Adipocyte (in vitro differentiated cells): ENCODE measurements around the gene FAM72D.
"Not testable (repeated sequence)": the region's sequence is repeated elsewhere in the genome, so short reads cannot be mapped to it uniquely, and the experiment has no call there.

Experiments used
- DNase-seq: peaks from one replicate; pipeline ENCODE4 v3.0.0-alpha.2; 2015; ENCODE audit warnings: low read depth
- H3K27me3 ChIP-seq: replicated peaks from 2 replicates; pipeline ENCODE4 v1.7.0; 2013; ENCODE audit warnings: mild to moderate bottlenecking, low read length, moderate library complexity; ENCODE audit not compliant: control insufficient read depth, insufficient read depth
- H3K36me3 ChIP-seq: 2 replicates; pipeline ENCODE4 v1.7.0; 2013; ENCODE audit warnings: low read length, mild to moderate bottlenecking, moderate library complexity; ENCODE audit not compliant: control insufficient read depth, insufficient read depth, severe bottlenecking
- H3K4me1 ChIP-seq: 2 replicates; pipeline ENCODE4 v1.7.0; 2013; ENCODE audit warnings: mild to moderate bottlenecking, low read length, moderate library complexity; ENCODE audit not compliant: control insufficient read depth, insufficient read depth
- H3K4me3 ChIP-seq: 2 replicates; pipeline ENCODE4 v1.7.0; 2013; ENCODE audit warnings: mild to moderate bottlenecking, low read length, moderate library complexity
- H3K9ac ChIP-seq: 2 replicates; pipeline ENCODE4 v1.7.0; 2013; ENCODE audit warnings: mild to moderate bottlenecking, low read length, moderate library complexity
- H3K9me3 ChIP-seq: 2 replicates; pipeline ENCODE4 v1.7.0; 2013; ENCODE audit warnings: mild to moderate bottlenecking, low read length, moderate library complexity; ENCODE audit not compliant: control insufficient read depth

Gene FAM72D

DNA sequence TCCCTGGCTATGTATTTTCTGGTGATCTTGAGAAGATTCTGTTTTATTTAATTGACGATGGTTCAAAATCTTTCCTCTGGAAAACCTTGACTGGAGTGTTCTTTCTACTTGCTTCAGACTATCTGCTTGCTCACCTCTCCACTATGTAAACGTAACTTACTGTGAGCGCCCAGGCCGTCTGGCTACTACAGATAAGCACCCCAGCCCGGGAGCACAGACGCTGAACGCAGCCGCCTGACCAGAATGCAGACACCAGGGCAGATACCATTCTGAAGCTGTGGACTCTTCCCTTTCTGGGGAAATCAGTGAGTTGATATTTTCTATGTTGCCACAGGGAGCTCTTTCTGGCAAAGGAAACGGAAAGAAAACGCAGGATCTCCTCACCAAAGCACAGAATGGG, 29.3 kb upstream of the FAM72D start:
- not testable (repeated sequence) for H3K4me1 ChIP-seq

DNA sequence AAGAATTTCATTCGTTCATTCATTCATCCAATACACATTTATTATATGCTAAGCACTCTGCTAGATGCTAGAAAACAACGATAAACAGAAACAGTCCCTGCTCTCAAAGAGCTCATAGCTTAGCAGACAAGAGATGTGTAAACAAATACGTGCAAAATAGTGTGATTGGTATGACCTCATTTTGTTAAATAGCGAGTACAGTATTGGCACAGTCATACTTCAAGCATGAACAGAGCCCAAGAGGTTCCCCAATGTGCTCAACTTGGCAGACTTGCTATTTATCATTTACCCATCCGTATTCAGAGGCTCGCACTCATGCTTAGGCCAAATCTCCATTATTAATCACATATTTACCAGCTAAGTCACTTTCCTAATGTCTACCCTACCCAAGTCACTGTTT, 24.2 kb upstream of the FAM72D start:
- not testable (repeated sequence) for H3K27me3 ChIP-seq, H3K36me3 ChIP-seq, H3K4me1 ChIP-seq, H3K9me3 ChIP-seq, H3K9ac ChIP-seq, DNase-seq, H3K4me3 ChIP-seq

More for the DNA sequence above, 29.3 kb upstream of the FAM72D start:
- H3K9me3 ChIP-seq, DNase-seq, H3K9ac ChIP-seq, H3K4me3 ChIP-seq, H3K27me3 ChIP-seq, H3K36me3 ChIP-seq: not testable (repeated sequence)

- DNase-seq, H3K4me1 ChIP-seq, H3K9ac ChIP-seq, H3K4me3 ChIP-seq, H3K27me3 ChIP-seq, H3K36me3 ChIP-seq, H3K9me3 ChIP-seq: not testable (repeated sequence)
Observed at GRCh38 chr1:145074021-145074559, 21.7 kb upstream of the FAM72D start.

- H3K27me3 ChIP-seq, H3K9ac ChIP-seq, H3K9me3 ChIP-seq, H3K4me3 ChIP-seq, DNase-seq, H3K4me1 ChIP-seq, H3K36me3 ChIP-seq: not testable (repeated sequence)
Observed at GRCh38 chr1:145076877-145077276, 18.9 kb upstream of the FAM72D start.

GRCh38 chr1:145077872-145078786, 17.6 kb upstream of the FAM72D start:
- DNase-seq, H3K36me3 ChIP-seq, H3K27me3 ChIP-seq, H3K9me3 ChIP-seq, H3K9ac ChIP-seq, H3K4me3 ChIP-seq, H3K4me1 ChIP-seq: not testable (repeated sequence)

DNA sequence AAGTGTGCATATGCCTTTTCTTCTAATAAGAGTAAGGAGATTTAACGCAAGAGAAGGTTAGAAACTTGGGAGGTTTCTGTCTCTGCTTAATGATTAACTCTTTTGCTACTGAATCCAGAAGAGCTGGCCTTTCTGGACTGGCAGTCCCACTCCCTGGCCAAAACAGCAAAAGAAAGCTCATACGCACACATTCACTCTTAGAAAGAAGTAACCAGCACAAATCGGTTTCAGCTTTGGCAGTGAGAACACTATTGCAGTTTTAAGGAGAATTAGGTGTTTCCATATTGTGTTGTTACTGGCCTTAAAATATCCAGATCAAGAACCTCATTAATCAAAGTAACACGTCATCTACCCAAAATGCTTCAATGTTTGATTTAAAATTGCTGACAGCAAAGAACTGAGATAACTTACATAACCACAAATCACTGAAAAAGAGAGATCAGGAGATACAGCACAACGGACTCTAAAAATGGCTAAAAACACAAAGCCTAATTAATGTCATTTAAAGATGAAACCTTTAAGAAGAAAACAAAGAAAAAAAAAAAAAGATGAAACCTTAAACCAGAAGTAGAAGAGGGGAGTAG, 16.9 kb upstream of the FAM72D start:
- H3K4me1 ChIP-seq, H3K9ac ChIP-seq, H3K9me3 ChIP-seq, H3K4me3 ChIP-seq, H3K27me3 ChIP-seq, H3K36me3 ChIP-seq, DNase-seq: not testable (repeated sequence)

DNA sequence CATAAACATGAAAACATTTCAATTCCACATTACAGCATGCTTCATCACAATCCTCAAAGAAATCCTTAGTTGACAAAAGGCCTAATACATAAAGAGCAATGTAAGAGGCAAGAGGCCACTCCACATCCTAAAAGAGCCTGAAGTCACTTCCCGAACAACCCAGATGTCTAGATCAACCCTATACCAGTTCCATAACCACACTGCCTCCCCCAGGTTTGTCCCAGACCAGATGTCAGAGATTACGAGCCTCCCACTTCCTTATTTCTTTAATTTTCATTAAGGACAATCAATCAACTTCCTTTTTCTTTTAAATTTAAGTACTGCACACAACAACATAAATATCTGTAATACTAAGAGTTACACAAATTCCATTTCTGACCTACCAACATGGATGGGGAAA, 16.0 kb upstream of the FAM72D start:
- H3K36me3 ChIP-seq, H3K27me3 ChIP-seq, DNase-seq: not testable (repeated sequence)

GRCh38 chr1:145080193-145080592, 15.6 kb upstream of the FAM72D start:
- H3K9ac ChIP-seq, H3K4me1 ChIP-seq, DNase-seq, H3K27me3 ChIP-seq, H3K4me3 ChIP-seq, H3K36me3 ChIP-seq, H3K9me3 ChIP-seq: not testable (repeated sequence)

More for the DNA sequence above, 16.0 kb upstream of the FAM72D start:
- not testable (repeated sequence) for H3K9ac ChIP-seq, H3K4me3 ChIP-seq, H3K4me1 ChIP-seq, H3K9me3 ChIP-seq

DNA sequence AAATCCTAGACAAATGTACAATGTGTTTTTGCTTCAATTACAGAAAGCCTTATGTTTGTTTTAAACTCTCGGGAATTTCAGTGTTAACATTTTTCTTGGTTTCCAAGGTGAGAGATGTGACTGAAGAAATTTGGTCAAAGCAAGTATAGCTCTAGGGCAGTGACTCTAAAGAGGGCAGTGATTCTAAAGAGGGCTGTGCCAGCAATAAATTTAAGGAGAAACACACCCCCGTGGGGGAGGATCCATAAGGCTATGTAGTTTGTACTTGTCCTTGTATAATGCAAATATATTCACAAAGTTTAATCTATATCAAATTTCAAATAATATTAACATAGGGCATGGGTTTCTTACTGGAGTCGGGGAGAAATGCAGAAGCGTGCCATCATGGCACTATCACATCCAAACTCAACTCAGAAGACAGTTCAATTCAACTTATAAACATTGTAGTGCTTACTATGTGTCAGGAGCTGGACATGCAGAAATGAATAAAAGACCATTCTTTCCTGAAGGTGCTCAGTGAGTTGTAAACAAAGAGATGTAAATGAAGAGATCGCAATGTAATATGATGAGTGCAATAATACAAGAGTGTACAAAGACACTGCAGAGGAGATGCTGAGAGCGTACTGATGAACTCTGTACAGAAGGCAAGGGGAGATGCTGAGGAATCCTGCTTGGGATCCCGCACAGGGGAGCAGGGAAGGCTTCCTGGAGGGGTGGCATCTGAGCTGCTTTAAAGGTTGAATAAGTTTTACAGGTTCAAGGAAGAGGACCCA, 13.1 kb upstream of the FAM72D start:
- H3K9me3 ChIP-seq, H3K4me3 ChIP-seq, DNase-seq, H3K27me3 ChIP-seq, H3K4me1 ChIP-seq, H3K9ac ChIP-seq, H3K36me3 ChIP-seq: not testable (repeated sequence)

DNA sequence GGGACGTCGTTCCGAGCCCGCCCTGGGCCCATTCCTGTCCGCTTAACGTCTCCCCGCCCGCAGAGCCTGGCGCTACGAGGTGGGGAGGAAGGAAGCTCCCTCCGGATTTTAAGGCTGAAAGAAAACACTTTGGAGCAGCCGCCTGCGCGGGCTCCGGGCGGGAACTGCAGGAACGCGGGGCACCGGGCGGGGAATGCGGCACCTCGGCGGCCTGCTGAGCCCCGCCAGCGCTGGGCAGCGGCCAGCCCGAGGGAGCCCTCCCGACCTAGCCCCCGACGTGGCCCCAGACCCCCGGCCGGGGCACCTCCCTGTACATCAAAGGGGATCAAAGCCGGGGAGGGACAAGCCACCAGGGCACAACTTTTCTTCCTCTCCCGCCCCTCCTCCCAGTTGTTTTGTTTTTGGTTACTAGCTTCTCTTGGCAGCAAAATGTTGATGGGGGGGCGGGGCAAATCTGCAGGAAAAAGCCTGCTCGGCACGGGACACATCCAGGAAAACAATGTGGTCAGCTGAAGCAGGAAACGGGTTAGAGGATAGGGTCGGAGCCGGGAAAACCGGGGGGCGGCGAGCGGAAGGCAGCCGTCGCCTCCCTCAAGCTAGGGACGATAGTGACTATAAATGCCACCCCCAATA, 2.1 kb upstream of the FAM72D start:
- H3K4me3 ChIP-seq: peak overlapping the region; percentile 52
- not testable (repeated sequence) for H3K36me3 ChIP-seq, H3K9me3 ChIP-seq, H3K9ac ChIP-seq, H3K4me1 ChIP-seq, H3K27me3 ChIP-seq
- DNase-seq: peak; percentile 42
